HepG2 (cell line): ENCODE results near the gene FGD5. TPM values are rescaled to one million over a fixed set of nuclear protein-coding genes. Genes with fewer than 3 reads are reported as not detected.

ENCODE experiments used
- ATAC-seq: fragments of 200-7000 bp; cut with Tn5 transposase; 3 replicates; pipeline ENCODE4 v1.9.1; 2020; ENCODE audit warnings: mild to moderate bottlenecking, moderate library complexity
- BruUV-seq: library from RNA; stranded (reverse); fragments of 400-500 nt; replicated peaks from 2 replicates; lab custom pipeline; 2021; lab: Mats Ljungman, UMichigan
- CTCF ChIA-PET: fragments of 300-600 bp; formaldehyde crosslinking; extraction: SDS; loops from one replicate; lab custom pipeline; 2021; ENCODE audit warnings: low total read pairs, inconsistent platforms, low intra/inter-chr PET ratio; lab: Yijun Ruan, JAX
- POLR2A ChIA-PET: fragments of 350-600 bp; sonication (Branson Sonifier 250); formaldehyde crosslinking; loops from one replicate; lab custom pipeline; 2020; ENCODE audit warnings: antibody characterized with exemption, inconsistent platforms; lab: Yijun Ruan, JAX
- DNase-seq: peaks from one replicate; pipeline ENCODE4 v3.0.0-alpha.2; 2015; ENCODE audit warnings: low spot score
- FAIRE-seq: peaks from 3 replicates; lab custom pipeline; 2011; peaks lifted over from hg19 to GRCh38; lab: Jason Lieb, UNC
- H2AFZ ChIP-seq: one replicate; pipeline ENCODE4 v1.6.1; 2011; ENCODE audit warnings: low read length, inconsistent platforms
- H3K27ac ChIP-seq: fragments of 300-600 bp; 3 replicates; pipeline ENCODE4 v1.8.0; 2011; ENCODE audit warnings: mixed run types, mild to moderate bottlenecking, mixed read lengths, low read length, inconsistent platforms; ENCODE audit not compliant: insufficient read depth; ENCODE audit errors: extremely low read length
- H3K27me3 ChIP-seq, 2 experiments: fragments of 200-600 bp in 1 of 2; 2 replicates in 1 of 2; 3 replicates in 1 of 2; pipeline versions ENCODE4 v1.6.0 to v1.8.0; 2011; ENCODE audit warnings: low read length in 2 of 2, mild to moderate bottlenecking in 2 of 2, moderate library complexity in 2 of 2, inconsistent platforms in 1 of 2; ENCODE audit not compliant: insufficient read depth in 2 of 2, control insufficient read depth in 1 of 2
- H3K36me3 ChIP-seq, 2 experiments: fragments of 200-600 bp in 1 of 2; replicated peaks in 1 of 2; 2 replicates in 1 of 2; 3 replicates in 1 of 2; pipeline versions ENCODE4 v1.5.1 to v1.8.0; 2011; ENCODE audit warnings: low read length in 2 of 2, inconsistent platforms in 1 of 2; ENCODE audit not compliant: insufficient read depth in 2 of 2, control insufficient read depth in 1 of 2
- H3K4me1 ChIP-seq: 2 replicates; pipeline ENCODE4 v1.5.1; 2012; ENCODE audit warnings: low read length, inconsistent platforms; ENCODE audit not compliant: insufficient read depth
- H3K4me2 ChIP-seq: 2 replicates; pipeline ENCODE4 v1.6.0; 2011; ENCODE audit warnings: low read depth, low read length, inconsistent platforms
- H3K4me3 ChIP-seq, 3 experiments: fragments of 200-600 bp in 1 of 3; sonication (generic), shearing (Covaris generic) in 1 of 3; replicated peaks in 1 of 3; 2 replicates each; pipeline ENCODE4 v1.5.1; 2011 to 2016; ENCODE audit warnings: low read length in 3 of 3, inconsistent platforms in 2 of 3, low read depth in 2 of 3, mild to moderate bottlenecking in 2 of 3, control low read depth in 1 of 3, mixed read lengths in 1 of 3; ENCODE audit not compliant: insufficient read depth in 1 of 3
- H3K79me2 ChIP-seq: one replicate; pipeline ENCODE4 v1.6.1; 2011; ENCODE audit warnings: low read length, inconsistent platforms; ENCODE audit not compliant: insufficient read depth
- H3K9ac ChIP-seq: 2 replicates; pipeline ENCODE4 v1.6.0; 2011; ENCODE audit warnings: mild to moderate bottlenecking, low read depth, low read length, inconsistent platforms; ENCODE audit not compliant: insufficient read depth
- H3K9me3 ChIP-seq: 2 replicates; pipeline ENCODE4 v1.5.1; 2012; ENCODE audit warnings: mild to moderate bottlenecking, low read length
- H4K20me1 ChIP-seq: 2 replicates; pipeline ENCODE4 v1.6.0; 2011; ENCODE audit warnings: inconsistent platforms, mild to moderate bottlenecking, low read length, moderate library complexity; ENCODE audit not compliant: insufficient read depth
- GTF3A ChIP-seq: sonication (generic); formaldehyde crosslinking; conservative IDR thresholded peaks from 2 replicates; pipeline ENCODE4 v1.4.0; 2020; ENCODE audit warnings: mild to moderate bottlenecking, missing genetic modification reagents
- REST ChIP-seq, 2 experiments: IDR thresholded peaks; 2 replicates each; pipeline ENCODE4 v1.6.1; 2011 to 2012; ENCODE audit warnings: low read length in 2 of 2, borderline replicate concordance in 1 of 2, low read depth in 1 of 2, mild to moderate bottlenecking in 1 of 2, moderate library complexity in 1 of 2
- SP5 ChIP-seq: IDR thresholded peaks from 2 replicates; pipeline ENCODE4 v1.6.1; 2016; ENCODE audit warnings: low read depth, borderline replicate concordance
- THAP8 ChIP-seq: sonication (generic); formaldehyde crosslinking; IDR thresholded peaks from 2 replicates; pipeline ENCODE4 v1.5.1; 2020; ENCODE audit warnings: missing genetic modification reagents, mild to moderate bottlenecking, borderline replicate concordance
- TOE1 ChIP-seq: sonication (generic); formaldehyde crosslinking; IDR thresholded peaks from 2 replicates; pipeline ENCODE4 v1.4.0; 2020; ENCODE audit warnings: mild to moderate bottlenecking, missing genetic modification reagents
- ZNF563 ChIP-seq: sonication (generic); formaldehyde crosslinking; IDR thresholded peaks from 2 replicates; pipeline ENCODE4 v1.8.0; 2022; ENCODE audit warnings: mild to moderate bottlenecking, moderate library complexity, missing genetic modification reagents
- WGBS: methylation state at CpG from one replicate; pipeline ENCODE4 v1.1.6; 2017; ENCODE audit warnings: low lambda C conversion rate; 5-methylcytosine and 5-hydroxymethylcytosine counted together
- in situ Hi-C: cut with HindIII; loops from 2 replicates; pipeline ENCODE4 v1.10.0; 2017; ENCODE audit warnings: low pct_unique_long_range_greater_than_20kb; ENCODE audit not compliant: extremely low pct_ligation_motif_present
- intact Hi-C: fragments of 100-400 bp; cut with micrococcal nuclease; formaldehyde crosslinking; loops from one replicate; pipeline ENCODE4 v1.10.0; 2022; ENCODE audit not compliant: unreplicated experiment
- polyA plus RNA-seq, 8 experiments: library from polyadenylated mRNA; depleted of rRNA in 3 of 8; stranded (reverse) in 7 of 8; unstranded in 1 of 8; fragments of >200 nt; fragmentation: Illumina TruSeq in 4 of 8; extraction: Trizol in 4 of 8; gene quantifications; 2 replicates each; pipeline versions ENCODE4 v1.2.1 to v1.2.3, GENCODE V29; 2011 to 2016; ENCODE audit warnings: low read depth in 4 of 8, missing spikeins in 1 of 8, mixed read lengths in 1 of 8; ENCODE audit not compliant: insufficient read depth in 1 of 8
- total RNA-seq, 5 experiments: library from RNA; depleted of rRNA; stranded (reverse); fragments of >200 nt; fragmentation: Illumina TruSeq; extraction: Trizol; gene quantifications; 2 replicates each; pipeline ENCODE4 v1.2.3, GENCODE V29; 2016; ENCODE audit warnings: low read depth in 1 of 5

FGD5 gene
- total and polyA plus RNA-seq, 2 of the 13 experiments (the other 11 are each of a cell fraction or from before 2014, with no cell fraction given): 0.17 TPM; not detected in 1

- ATAC-seq (no peak), DNase-seq (no peak), FAIRE-seq (no peak)
- WGBS: 26% methylated on average over 7 of the region's 7 CpGs
- H3K4me2 ChIP-seq: no peak overlapping the region
- BruUV-seq: no TSS peak
- no peaks in the 10 kb centered on the region for H3K79me2 ChIP-seq
- no peaks in the 10 kb centered on the region for H3K4me1 ChIP-seq
- peaks cover 3 to 42% of the 10 kb centered on the region in 2 experiments; a peak in 3 of 5 replicates for H3K27me3 ChIP-seq
- H2AFZ ChIP-seq: no peak overlapping the region
- in situ Hi-C loops: no loop called here
- H3K36me3 ChIP-seq: no peaks in the 10 kb centered on the region
- ChIA-PET CTCF (no interaction called here), POLR2A (no interaction called here)
- no peaks in the 10 kb centered on the region for H3K9me3 ChIP-seq
- H3K9ac ChIP-seq: no peak overlapping the region
- intact Hi-C loops: no loop called here
- no peak overlapping the region for H3K4me3 ChIP-seq
- TF ChIP-seq THAP8 (CRISPR knock-in tag) (no peak), ZNF563 (CRISPR knock-in tag) (no peak), TOE1 (CRISPR knock-in tag) (no peak), SP5 (no peak)
- H3K27ac ChIP-seq: no peak overlapping the region
- H4K20me1 ChIP-seq: no peaks in the 10 kb centered on the region
These were observed 43.8 kb upstream of the FGD5 start for GRCh38 chr3:14775011-14775410.

- Histone ChIP-seq H3K4me2 (no peak overlapping the region), H2AFZ (no peak overlapping the region), H3K36me3 (no peaks in the 10 kb centered on the region), H3K4me1 (no peaks in the 10 kb centered on the region), H3K4me3 (no peak overlapping the region), H4K20me1 (no peaks in the 10 kb centered on the region), H3K27ac (no peak overlapping the region), H3K9ac (no peak overlapping the region), H3K27me3 (peaks cover 3 to 36% of the 10 kb centered on the region in 2 experiments; a peak in 3 of 5 replicates), H3K9me3 (no peaks in the 10 kb centered on the region), H3K79me2 (no peaks in the 10 kb centered on the region)
- ChIA-PET CTCF (no interaction called here), POLR2A (no interaction called here)
- in situ Hi-C loops (no loop called here), intact Hi-C loops (no loop called here)
- BruUV-seq: no TSS peak
- DNase-seq (no peak), FAIRE-seq (no peak), ATAC-seq (no peak)
- WGBS: 11% methylated on average over 4 of the region's 4 CpGs
- no peak for TF ChIP-seq REST (IDR thresholded peaks at IDR 0.05; ENCODE audit: borderline replicate concordance in 1 of 2, low read depth in 1 of 2, low read length in 2 of 2)
- TF ChIP-seq GTF3A (CRISPR knock-in tag): no peak
These were observed 43.2 kb upstream of the FGD5 start for GRCh38 chr3:14775563-14775962.
